Measurements from ENCODE around the gene PINLYP.

GRCh38 chr19:43581467-43581866 lies 5.9 kb downstream of the PINLYP start:
- no peak for TF ChIP-seq CTCF (CRISPR knock-in tag; IDR thresholded peaks at IDR 0.05)
- no peak for TF ChIP-seq ZNF224 (CRISPR knock-in tag; IDR thresholded peaks at IDR 0.05)
- no peak for TF ChIP-seq CBX1 (IDR thresholded peaks at IDR 0.05; ENCODE audit: low read depth)
- no peak for TF ChIP-seq ZBTB8A (CRISPR knock-in tag; IDR thresholded peaks at IDR 0.05; ENCODE audit: borderline replicate concordance, low read depth)
- TF ChIP-seq GABPB1 (CRISPR knock-in tag; IDR thresholded peaks at IDR 0.05), result no peak
- TF ChIP-seq KDM1A (CRISPR knock-in tag; IDR thresholded peaks at IDR 0.05), result no peak
- no peak for TF ChIP-seq EZH2 (conservative IDR thresholded peaks at IDR 0.05; ENCODE audit: low read depth, low read length)
- no peak for TF ChIP-seq ZNF274 (CRISPR knock-in tag; IDR thresholded peaks at IDR 0.05)

Measured in HepG2 (cell line).